ENCODE results near the gene CLEC4D. TPM values are rescaled to one million over a fixed set of nuclear protein-coding genes. Genes with fewer than 3 reads are reported as not detected.

CLEC4D gene
- total and polyA plus RNA-seq, 2 of the 8 experiments (the other 6 are each of a cell fraction or from before 2014, with no cell fraction given): 0.14 TPM; not detected in 1

DNA sequence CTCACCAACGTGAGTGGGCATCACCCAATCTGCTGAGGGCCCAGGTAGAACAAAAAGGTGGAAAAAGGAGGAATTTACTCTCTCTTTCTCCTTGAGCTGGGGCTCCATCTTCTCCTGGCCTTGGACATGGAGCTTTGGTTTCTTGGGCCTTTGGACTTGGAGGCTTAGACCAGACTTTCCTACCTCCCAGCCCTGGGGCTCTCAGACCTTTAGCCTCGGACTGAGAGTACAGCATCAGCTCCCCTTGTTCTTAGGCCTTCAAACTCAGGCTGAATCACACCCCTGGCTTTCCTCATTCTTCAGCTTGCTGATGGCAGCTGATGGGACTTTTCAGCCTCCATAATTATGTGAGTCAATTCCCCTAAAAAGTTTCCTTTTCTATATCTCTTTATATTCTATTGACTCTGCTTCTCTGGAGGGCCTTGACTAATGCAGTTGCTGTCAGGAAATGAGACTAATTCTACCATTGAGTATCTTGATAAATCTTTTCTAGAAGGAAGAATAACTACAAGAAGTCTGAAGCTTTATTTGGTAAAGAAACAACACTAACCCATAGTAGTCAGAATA, 43.3 kb downstream of the CLEC4D start:
- Histone ChIP-seq H3K36me3 (ENCODE audit: control insufficient read depth in 2 of 4, insufficient read depth in 4 of 4, low read length in 3 of 4) (no peaks in the 10 kb centered on the region), H3K23me2 (ENCODE audit: low read depth, low read length) (no peaks in the 10 kb centered on the region), H3K4me2 (ENCODE audit: insufficient read depth in 1 of 2, low read depth in 2 of 2, low read length in 2 of 2) (no peak overlapping the region), H3K9me3 (ENCODE audit: insufficient read depth in 2 of 2, low read depth in 1 of 2, low read length in 1 of 2) (no peaks in the 10 kb centered on the region), H3K9ac (replicated peaks in 1 of 4; ENCODE audit: extremely low read depth in 1 of 4, low read depth in 3 of 4, low read length in 3 of 4) (no peak overlapping the region), H3K4me3 (ENCODE audit: extremely low read depth in 1 of 4, insufficient read depth in 2 of 4, low read depth in 3 of 4, low read length in 4 of 4) (no peak overlapping the region), H4K8ac (ENCODE audit: extremely low read depth, insufficient read depth, low read length) (no peak overlapping the region), H4K20me1 (replicated peaks in 1 of 2; ENCODE audit: control insufficient read depth in 1 of 2, insufficient read depth in 2 of 2, low read length in 2 of 2) (no peaks in the 10 kb centered on the region), H3K4me1 (replicated peaks in 1 of 4; ENCODE audit: control insufficient read depth in 3 of 4, insufficient read depth in 4 of 4, low read length in 3 of 4) (no peaks in the 10 kb centered on the region), H2AK5ac (ENCODE audit: low read depth, low read length) (no peak overlapping the region), H3K14ac (ENCODE audit: insufficient read length) (no peak overlapping the region), H3K56ac (replicated peaks; ENCODE audit: insufficient read length, low read depth, low read length) (no peak overlapping the region), H2BK20ac (ENCODE audit: low read length) (no peak overlapping the region), H2AFZ (ENCODE audit: low read length) (no peak overlapping the region), H4K91ac (replicated peaks; ENCODE audit: insufficient read length, low read length) (no peak overlapping the region), H2BK5ac (ENCODE audit: low read depth, low read length) (no peak overlapping the region), H3K27ac (ENCODE audit: low read depth, low read length) (no peak overlapping the region), H3K23ac (ENCODE audit: insufficient read length) (no peak overlapping the region), H3K18ac (ENCODE audit: extremely low read depth, low read length) (no peak overlapping the region), H2BK120ac (replicated peaks; ENCODE audit: low read depth, low read length) (no peak overlapping the region), H3K27me3 (replicated peaks in 1 of 4; ENCODE audit: control insufficient read depth in 3 of 4, extremely low read depth in 1 of 4, insufficient read depth in 3 of 4, low read length in 3 of 4) (no peaks in the 10 kb centered on the region), H3K79me2 (ENCODE audit: control insufficient read depth in 1 of 2, insufficient read depth in 2 of 2, low read length in 2 of 2) (no peaks in the 10 kb centered on the region), H3K79me1 (ENCODE audit: low read depth, low read length) (no peaks in the 10 kb centered on the region), H4K5ac (ENCODE audit: insufficient read length, low read depth, low read length) (no peak overlapping the region), H3K4ac (replicated peaks; ENCODE audit: insufficient read length, low read depth, low read length) (no peak overlapping the region), H2BK15ac (ENCODE audit: low read length) (no peak overlapping the region), H2BK12ac (ENCODE audit: low read depth, low read length) (no peak overlapping the region)
- 86% methylated on average over 2 of the region's 2 CpGs; no CpG with 5 or more reads in 1 of the 2 experiments for WGBS, 2 experiments (ENCODE audit: extremely low coverage in 1 of 2, insufficient coverage in 1 of 2, insufficient read length in 1 of 2, insufficient replicate concordance in 2 of 2, low coverage in 1 of 2, low lambda C conversion rate in 2 of 2, missing lambda C conversion rate in 1 of 2)
- ChIA-PET POLR2A (ENCODE audit: partially characterized antibody) (interaction anchor here (0.6 kb wide), 1 partner anchor 12 kb away, joined by 3 read pairs; no protein-coding TSS in a partner anchor), CTCF (ENCODE audit: partially characterized antibody) (interaction anchor here (0.9 to 1.6 kb wide), 3 partner anchors 12 to 35 kb away, joined by 3 to 11 read pairs (median 5); no protein-coding TSS in a partner anchor)
- no peak for DNase-seq (ENCODE audit: low read depth in 1 of 2, low spot score in 2 of 2)
- no peak for TF ChIP-seq SP1 (IDR thresholded peaks at IDR 0.05; ENCODE audit: low read depth, low read length)
- TF ChIP-seq YY1 (IDR thresholded peaks at IDR 0.05; ENCODE audit: low read depth, low read length): no peak
- TF ChIP-seq, protein P1, sequence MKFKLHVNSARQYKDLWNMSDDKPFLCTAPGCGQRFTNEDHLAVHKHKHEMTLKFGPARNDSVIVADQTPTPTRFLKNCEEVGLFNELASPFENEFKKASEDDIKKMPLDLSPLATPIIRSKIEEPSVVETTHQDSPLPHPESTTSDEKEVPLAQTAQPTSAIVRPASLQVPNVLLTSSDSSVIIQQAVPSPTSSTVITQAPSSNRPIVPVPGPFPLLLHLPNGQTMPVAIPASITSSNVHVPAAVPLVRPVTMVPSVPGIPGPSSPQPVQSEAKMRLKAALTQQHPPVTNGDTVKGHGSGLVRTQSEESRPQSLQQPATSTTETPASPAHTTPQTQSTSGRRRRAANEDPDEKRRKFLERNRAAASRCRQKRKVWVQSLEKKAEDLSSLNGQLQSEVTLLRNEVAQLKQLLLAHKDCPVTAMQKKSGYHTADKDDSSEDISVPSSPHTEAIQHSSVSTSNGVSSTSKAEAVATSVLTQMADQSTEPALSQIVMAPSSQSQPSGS (IDR thresholded peaks at IDR 0.05; ENCODE audit: low read length): no peak
- TF ChIP-seq CTCF (IDR thresholded peaks at IDR 0.05; ENCODE audit: control extremely low read depth in 1 of 3, insufficient read depth in 1 of 3, low read depth in 1 of 3, low read length in 3 of 3): no peak; a peak in 1 of 4 replicates
- TF ChIP-seq CREB1 (IDR thresholded peaks at IDR 0.05): no peak
- TF ChIP-seq, protein P2, sequence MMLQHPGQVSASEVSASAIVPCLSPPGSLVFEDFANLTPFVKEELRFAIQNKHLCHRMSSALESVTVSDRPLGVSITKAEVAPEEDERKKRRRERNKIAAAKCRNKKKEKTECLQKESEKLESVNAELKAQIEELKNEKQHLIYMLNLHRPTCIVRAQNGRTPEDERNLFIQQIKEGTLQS (IDR thresholded peaks at IDR 0.05; ENCODE audit: insufficient read depth, low read depth, low read length): no peak
- no peak for FAIRE-seq

Measured in H1 (cell line).